Vagina (tissue), 2 donors: ENCODE results near the gene RDH8. TPM values are rescaled to one million over a fixed set of nuclear protein-coding genes. Genes with fewer than 3 reads are reported as not detected.
"Not testable (repeated sequence)": the region's sequence is repeated elsewhere in the genome, so short reads cannot be mapped to it uniquely, and the experiment has no call there.

Source experiments
- DNase-seq, 2 donors: peaks; one replicate each; pipeline ENCODE4 v3.0.0-alpha.2; 2017; ENCODE audit errors: extremely low spot score in 2 of 2
- H3K27ac ChIP-seq: fragments of 200-600 bp; sonication (generic); one replicate; pipeline ENCODE4 v1.5.1; 2019
- H3K27me3 ChIP-seq: fragments of 200-600 bp; sonication (generic); one replicate; pipeline ENCODE4 v1.5.1; 2019
- H3K36me3 ChIP-seq, 2 donors: fragments of 200-600 bp; sonication (generic); one replicate each; pipeline ENCODE4 v1.5.1; 2017 to 2019
- H3K4me1 ChIP-seq: fragments of 200-600 bp; sonication (generic); one replicate; pipeline ENCODE4 v1.5.1; 2019
- H3K4me3 ChIP-seq, 2 donors: fragments of 200-600 bp; sonication (generic); 1 replicate in 1 of 2; 2 replicates in 1 of 2; pipeline ENCODE4 v1.5.1; 2016 to 2019
- H3K9me3 ChIP-seq: fragments of 200-600 bp; sonication (generic); one replicate; pipeline ENCODE4 v1.5.1; 2019
- POLR2A ChIP-seq, 2 donors: fragments of 450-650 bp; IDR thresholded peaks; one replicate each; pipeline ENCODE4 v1.6.1; 2017; ENCODE audit warnings: antibody characterized with exemption in 2 of 2, mild to moderate bottlenecking in 2 of 2, moderate library complexity in 2 of 2
- POLR2AphosphoS5 ChIP-seq, 2 donors: sonication (generic); formaldehyde crosslinking; IDR thresholded peaks; one replicate each; pipeline ENCODE4 v1.9.0; 2017; ENCODE audit warnings: antibody characterized with exemption in 2 of 2, mild to moderate bottlenecking in 2 of 2, low read depth in 1 of 2; ENCODE audit not compliant: insufficient read depth in 1 of 2
- intact Hi-C: fragments of 100-400 bp; cut with DNase I; formaldehyde crosslinking; loops from one replicate; pipeline ENCODE4 v1.15.1; 2023
- total RNA-seq: library from RNA; depleted of rRNA; stranded (reverse); fragments of >200 nt; gene quantifications from one replicate; pipeline ENCODE4 v1.2.3, GENCODE V29; 2016
- TF ChIP-seq, protein P1 (sequence below), 3 experiments: fragments of 450-650 bp in 2 of 3; fragments of 200-600 bp in 1 of 3; sonication (generic) in 1 of 3; IDR thresholded peaks; one replicate each; pipeline ENCODE4 v1.5.1; 2017 to 2019; ENCODE audit warnings: antibody characterized with exemption in 3 of 3, mild to moderate bottlenecking in 2 of 3, moderate library complexity in 2 of 3

The RDH8 gene
- total RNA-seq, 1 donor from 2014 or later: not detected

DNA sequence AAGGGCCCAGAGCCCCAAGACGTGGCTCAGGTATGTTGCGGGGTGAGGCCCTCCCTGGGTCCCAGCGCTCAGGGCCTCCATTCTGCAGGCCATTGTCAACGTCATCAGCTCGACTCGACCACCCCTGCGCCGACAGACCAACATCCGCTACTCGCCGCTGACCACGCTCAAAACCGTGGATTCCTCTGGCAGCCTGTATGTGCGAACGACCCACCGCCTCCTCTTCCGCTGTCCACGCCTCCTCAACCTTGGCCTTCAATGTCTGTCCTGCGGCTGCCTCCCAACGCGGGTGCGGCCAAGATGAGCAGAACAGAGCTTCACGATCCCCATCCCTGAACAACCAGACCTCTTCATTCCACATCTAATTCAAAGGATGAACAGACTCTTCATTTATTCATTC, 8.2 kb downstream of the RDH8 start:
- Histone ChIP-seq H3K4me3 (no peak overlapping the region), H3K27me3 (no peaks in the 10 kb centered on the region), H3K36me3 (no peaks in the 10 kb centered on the region), H3K9me3 (no peaks in the 10 kb centered on the region), H3K4me1 (no peaks in the 10 kb centered on the region), H3K27ac (no peak overlapping the region)
- TF ChIP-seq POLR2A (IDR thresholded peaks at IDR 0.05) (no peak), POLR2AphosphoS5 (IDR thresholded peaks at IDR 0.05; ENCODE audit: insufficient read depth in 1 of 2, low read depth in 1 of 2) (no peak)
- TF ChIP-seq, protein P1, sequence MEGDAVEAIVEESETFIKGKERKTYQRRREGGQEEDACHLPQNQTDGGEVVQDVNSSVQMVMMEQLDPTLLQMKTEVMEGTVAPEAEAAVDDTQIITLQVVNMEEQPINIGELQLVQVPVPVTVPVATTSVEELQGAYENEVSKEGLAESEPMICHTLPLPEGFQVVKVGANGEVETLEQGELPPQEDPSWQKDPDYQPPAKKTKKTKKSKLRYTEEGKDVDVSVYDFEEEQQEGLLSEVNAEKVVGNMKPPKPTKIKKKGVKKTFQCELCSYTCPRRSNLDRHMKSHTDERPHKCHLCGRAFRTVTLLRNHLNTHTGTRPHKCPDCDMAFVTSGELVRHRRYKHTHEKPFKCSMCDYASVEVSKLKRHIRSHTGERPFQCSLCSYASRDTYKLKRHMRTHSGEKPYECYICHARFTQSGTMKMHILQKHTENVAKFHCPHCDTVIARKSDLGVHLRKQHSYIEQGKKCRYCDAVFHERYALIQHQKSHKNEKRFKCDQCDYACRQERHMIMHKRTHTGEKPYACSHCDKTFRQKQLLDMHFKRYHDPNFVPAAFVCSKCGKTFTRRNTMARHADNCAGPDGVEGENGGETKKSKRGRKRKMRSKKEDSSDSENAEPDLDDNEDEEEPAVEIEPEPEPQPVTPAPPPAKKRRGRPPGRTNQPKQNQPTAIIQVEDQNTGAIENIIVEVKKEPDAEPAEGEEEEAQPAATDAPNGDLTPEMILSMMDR (IDR thresholded peaks at IDR 0.05): no peak
- DNase-seq: no peak
- intact Hi-C loops: no loop called here

DNA sequence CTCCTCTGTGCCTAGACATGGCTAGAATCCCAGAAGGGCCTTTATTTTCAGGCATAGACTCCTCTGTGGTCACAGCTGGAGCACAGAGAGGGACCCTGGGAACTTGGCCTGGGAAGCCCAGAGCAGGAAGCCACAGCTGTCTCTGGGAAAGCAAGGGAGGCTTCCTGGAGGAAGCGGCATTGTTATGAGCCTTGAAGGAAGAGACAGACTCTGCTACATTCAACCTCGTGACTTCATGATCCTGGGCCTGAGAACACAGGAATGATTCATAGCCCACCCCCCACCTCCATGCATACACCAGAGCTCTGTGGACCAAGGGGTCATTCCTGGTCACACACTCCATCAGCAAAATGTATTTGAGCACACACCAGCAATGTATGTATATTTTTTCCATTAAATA, 8.6 kb downstream of the RDH8 start:
- Histone ChIP-seq H3K4me1 (no peaks in the 10 kb centered on the region), H3K9me3 (no peaks in the 10 kb centered on the region), H3K27ac (no peak overlapping the region), H3K36me3 (no peaks in the 10 kb centered on the region), H3K4me3 (no peak overlapping the region), H3K27me3 (no peaks in the 10 kb centered on the region)
- intact Hi-C loops: no loop called here
- DNase-seq: no peak
- no peak for TF ChIP-seq POLR2AphosphoS5 (IDR thresholded peaks at IDR 0.05; ENCODE audit: insufficient read depth in 1 of 2, low read depth in 1 of 2)
- TF ChIP-seq POLR2A (IDR thresholded peaks at IDR 0.05): no peak
- TF ChIP-seq, protein P1 (IDR thresholded peaks at IDR 0.05): no peak

DNA sequence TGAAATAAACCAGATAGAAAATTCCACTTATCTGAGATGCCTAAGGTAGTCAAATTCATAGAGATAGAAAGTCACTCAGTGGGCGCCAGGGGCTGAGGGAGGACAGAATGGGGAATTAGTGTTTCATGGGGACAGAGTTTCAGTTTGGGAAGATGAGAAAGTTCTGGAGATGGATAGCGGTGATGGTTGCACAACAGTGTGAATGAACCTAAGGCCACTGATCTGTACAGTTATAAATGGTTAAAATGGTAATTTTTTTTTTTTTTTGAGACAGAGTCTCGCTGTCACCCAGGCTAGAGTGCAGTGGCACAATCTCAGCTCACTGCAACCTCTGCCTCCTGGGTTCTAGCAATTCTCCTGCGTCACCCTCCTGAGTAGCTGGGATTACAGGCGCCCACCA, 9.8 kb downstream of the RDH8 start:
- H3K4me1 ChIP-seq, DNase-seq, H3K9me3 ChIP-seq, H3K36me3 ChIP-seq, H3K4me3 ChIP-seq, H3K27ac ChIP-seq, intact Hi-C loops, H3K27me3 ChIP-seq: not testable (repeated sequence)

DNA sequence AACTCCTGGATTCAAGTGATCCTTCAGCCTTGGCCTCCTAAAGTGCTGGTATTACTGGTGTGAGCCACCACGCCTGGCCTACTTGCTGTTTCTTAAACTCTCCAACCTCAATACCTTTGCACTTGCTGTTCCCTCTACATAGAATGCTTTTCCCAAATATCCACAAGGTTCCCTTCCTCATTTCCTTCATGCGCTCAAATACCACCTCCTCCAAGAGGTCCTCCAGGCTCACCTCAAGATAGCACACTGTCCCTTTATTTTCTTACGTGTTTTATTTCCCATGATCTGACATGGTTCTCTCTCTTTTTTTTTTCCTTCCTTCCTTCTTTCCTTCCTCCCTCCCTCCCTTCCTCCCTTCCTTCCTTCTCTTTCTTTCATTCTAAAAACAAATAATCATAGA, 13.5 kb downstream of the RDH8 start:
- H3K4me1 ChIP-seq: peaks cover 6% of the 10 kb centered on the region
- TF ChIP-seq POLR2A (IDR thresholded peaks at IDR 0.05) (no peak), POLR2AphosphoS5 (IDR thresholded peaks at IDR 0.05; ENCODE audit: insufficient read depth in 1 of 2, low read depth in 1 of 2) (no peak)
- TF ChIP-seq, protein P1 (IDR thresholded peaks at IDR 0.05): no peak
- no peak for DNase-seq
- H3K27me3 ChIP-seq: no peaks in the 10 kb centered on the region
- H3K9me3 ChIP-seq: no peaks in the 10 kb centered on the region
- no peaks in the 10 kb centered on the region for H3K36me3 ChIP-seq
- H3K27ac ChIP-seq: no peak overlapping the region
- H3K4me3 ChIP-seq: no peak overlapping the region
- intact Hi-C loops: loop anchor here (5.0 kb wide), 1 partner anchor 94 kb away; no protein-coding TSS in a partner anchor

DNA sequence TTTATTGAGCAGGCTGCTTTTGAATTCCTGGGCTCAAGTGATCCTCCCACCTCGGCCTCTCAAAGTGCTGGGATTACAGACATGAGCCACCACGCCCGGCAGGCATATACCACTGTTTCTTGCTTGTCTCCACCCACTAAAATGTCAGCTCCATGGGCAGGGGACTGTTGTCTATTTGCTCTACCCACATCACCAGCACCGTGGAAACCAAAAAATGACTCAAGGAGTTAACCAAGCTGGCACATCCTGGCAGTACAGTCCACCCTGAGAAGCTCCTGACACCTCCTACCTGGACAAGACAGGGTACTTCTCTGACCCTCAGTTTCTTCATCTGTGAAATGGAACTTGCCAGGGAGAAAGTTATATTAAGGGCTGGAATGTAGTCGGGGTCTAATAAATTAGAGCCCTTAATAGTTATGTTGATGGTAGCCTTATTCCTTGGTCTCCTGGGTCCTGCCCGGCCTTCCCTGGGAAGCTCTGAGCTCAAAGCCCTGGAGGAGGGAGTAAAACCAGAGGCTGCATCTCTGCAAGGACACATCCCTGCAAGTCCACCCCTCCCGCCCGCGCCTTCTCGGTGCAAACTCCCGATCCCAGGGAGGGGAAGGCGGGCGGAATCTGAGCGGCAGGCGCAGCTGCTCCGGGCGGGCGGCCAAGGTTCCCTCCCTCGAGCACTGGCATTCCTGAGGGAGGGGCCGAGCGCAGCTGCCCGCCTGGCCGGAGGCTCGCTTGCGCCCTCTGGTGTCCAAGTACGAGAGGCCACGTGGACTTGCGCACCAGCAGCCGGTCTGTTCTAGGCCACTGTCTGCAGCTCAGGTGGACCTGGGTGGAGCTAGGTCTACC, 14.1 kb downstream of the RDH8 start:
- Histone ChIP-seq H3K9me3 (no peaks in the 10 kb centered on the region), H3K4me1 (peaks cover 6% of the 10 kb centered on the region), H3K27me3 (no peaks in the 10 kb centered on the region), H3K27ac (no peak overlapping the region), H3K36me3 (no peaks in the 10 kb centered on the region), H3K4me3 (peak overlapping the region in 1 of 2 donors; percentile 4)
- intact Hi-C loops: loop anchor here (5.0 kb wide), 1 partner anchor 95 kb away; no protein-coding TSS in a partner anchor
- TF ChIP-seq, protein P1 (IDR thresholded peaks at IDR 0.05): peak; percentile 87 to 97 (median 97)
- peak; percentile 83 to 91 for TF ChIP-seq POLR2AphosphoS5 (IDR thresholded peaks at IDR 0.05; ENCODE audit: insufficient read depth in 1 of 2, low read depth in 1 of 2)
- no peak for TF ChIP-seq POLR2A (IDR thresholded peaks at IDR 0.05)
- DNase-seq: peak in 1 of 2 donors; percentile 95
